ENCODE data around the gene OR5AC2.

The OR5AC2 gene, protein sequence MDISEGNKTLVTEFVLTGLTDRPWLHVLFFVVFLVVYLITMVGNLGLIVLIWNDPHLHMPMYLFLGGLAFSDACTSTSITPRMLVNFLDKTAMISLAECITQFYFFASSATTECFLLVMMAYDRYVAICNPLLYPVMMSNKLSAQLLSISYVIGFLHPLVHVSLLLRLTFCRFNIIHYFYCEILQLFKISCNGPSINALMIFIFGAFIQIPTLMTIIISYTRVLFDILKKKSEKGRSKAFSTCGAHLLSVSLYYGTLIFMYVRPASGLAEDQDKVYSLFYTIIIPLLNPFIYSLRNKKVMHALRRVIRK

DNA sequence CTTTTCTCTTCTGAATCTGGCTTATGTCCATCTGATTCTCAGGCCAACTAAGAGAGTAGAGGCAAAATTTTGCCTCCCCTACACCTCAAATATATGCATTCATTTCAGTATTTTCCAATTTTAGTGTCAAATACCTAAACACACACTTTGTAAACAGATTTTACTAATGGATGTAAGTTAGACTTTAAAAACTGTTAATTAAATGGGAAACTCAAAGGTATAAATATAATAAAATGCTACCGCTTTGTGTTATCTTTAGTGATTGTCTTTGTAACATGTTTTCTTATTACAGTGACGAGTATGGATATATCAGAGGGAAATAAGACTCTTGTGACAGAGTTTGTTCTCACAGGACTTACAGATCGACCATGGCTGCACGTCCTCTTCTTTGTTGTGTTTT, at the start of gene OR5AC2:
Gene OR5AC2, plus strand, starts transcription at position 301 of the 400 bp plus-strand sequence. Its CDS starts 0 bp downstream, at position 301.
- Histone ChIP-seq H3K9ac (ENCODE audit: low read depth, low read length) (no peak within 1 kb of the TSS), H3K4me1 (ENCODE audit: insufficient read depth, low read length) (no peaks in the 10 kb centered on the region), H3K36me3 (ENCODE audit: insufficient read depth, low read length) (no peaks in the 10 kb centered on the region), H3K9me3 (ENCODE audit: control insufficient read depth, insufficient read depth, low read length) (no peaks in the 10 kb centered on the region)

DNA sequence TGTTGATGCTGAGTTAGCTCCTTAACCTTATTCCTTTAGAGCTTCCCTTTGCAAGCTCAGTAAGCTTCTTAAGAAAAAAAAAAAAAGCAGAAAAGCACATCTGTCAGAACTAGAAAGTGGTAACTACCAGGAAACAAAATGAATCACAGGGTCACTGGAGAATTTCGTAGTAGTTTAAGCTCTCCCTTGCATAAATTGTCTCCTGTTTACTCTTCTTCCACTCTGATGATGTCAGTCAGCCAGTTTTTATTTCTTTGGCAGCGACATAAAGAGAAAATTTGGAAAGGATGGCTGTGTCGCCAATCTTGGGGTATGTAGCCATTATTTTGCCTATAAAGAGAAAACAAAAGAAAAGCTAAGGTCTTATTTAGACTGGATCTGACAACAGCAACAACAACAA, 48.7 kb upstream of the OR5AC2 start:
- no peaks in the 10 kb centered on the region for H3K9me3 ChIP-seq (ENCODE audit: control insufficient read depth, insufficient read depth, low read length)
- 0 out of 2 replicates have a peak, but pooled peaks cover 8% of the 10 kb centered on the region for H3K4me1 ChIP-seq (ENCODE audit: insufficient read depth, low read length)
- H3K36me3 ChIP-seq (ENCODE audit: insufficient read depth, low read length): no peaks in the 10 kb centered on the region
- H3K9ac ChIP-seq (ENCODE audit: low read depth, low read length): no peak overlapping the region

DNA sequence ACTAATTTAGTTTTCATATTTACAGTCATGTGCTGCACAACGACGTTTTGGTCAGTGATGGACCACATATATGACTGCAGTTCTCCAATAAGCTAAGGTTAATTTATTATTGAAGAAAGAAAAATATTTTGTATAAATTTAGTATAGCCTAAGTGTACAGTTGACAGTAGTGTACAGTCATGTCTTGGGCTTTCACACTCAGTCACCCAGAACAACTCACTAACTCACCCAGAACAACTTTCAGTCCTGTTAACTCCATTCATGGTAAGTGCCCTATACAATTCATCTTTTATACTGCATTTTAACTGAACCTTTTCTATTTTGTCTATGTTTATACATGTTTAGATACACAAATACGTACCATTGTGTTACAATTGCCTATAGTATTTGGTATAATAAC, 48.1 kb upstream of the OR5AC2 start:
- H3K9me3 ChIP-seq (ENCODE audit: control insufficient read depth, insufficient read depth, low read length): no peaks in the 10 kb centered on the region

DNA sequence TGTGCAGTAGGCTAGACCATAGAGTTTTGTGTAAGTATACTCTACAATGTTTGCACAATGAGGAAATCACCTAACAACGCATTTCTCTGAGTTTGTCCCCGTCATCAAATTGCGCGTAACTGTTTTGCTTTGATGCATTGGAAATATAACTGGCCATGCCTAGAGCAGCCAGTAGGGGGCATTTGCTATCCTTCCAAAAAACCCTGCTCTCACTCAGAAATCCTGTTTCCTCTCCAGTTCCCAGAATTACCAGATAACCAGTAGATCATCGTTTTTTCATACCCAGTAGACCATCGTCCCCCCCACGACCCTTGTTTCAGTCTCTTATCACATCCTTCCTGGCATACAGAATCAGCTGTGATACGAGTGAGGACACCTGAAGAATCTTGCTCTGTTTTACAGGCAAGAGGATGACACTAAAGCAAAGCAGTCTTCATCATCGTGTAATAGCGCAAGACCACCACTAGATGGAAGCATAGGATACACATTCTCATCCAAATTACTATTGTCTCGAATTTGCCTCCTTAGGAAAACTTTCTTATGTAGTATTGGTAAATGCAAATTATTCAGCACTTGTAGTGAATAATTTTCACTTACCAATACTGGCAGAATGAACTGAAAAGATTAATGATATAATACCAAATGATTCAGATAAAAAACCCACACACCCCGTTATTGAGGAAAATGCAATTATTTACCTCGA, 47.5 kb upstream of the OR5AC2 start:
- no peaks in the 10 kb centered on the region for H3K9me3 ChIP-seq (ENCODE audit: control insufficient read depth, insufficient read depth, low read length)
- 0 out of 2 replicates have a peak, but pooled peaks cover 5% of the 10 kb centered on the region for H3K4me1 ChIP-seq (ENCODE audit: insufficient read depth, low read length)
- no peaks in the 10 kb centered on the region for H3K36me3 ChIP-seq (ENCODE audit: insufficient read depth, low read length)
- H3K9ac ChIP-seq (ENCODE audit: low read depth, low read length): peak overlapping the region; percentile 53

More for the DNA sequence above, 48.1 kb upstream of the OR5AC2 start:
- 0 out of 2 replicates have a peak, but pooled peaks cover 6% of the 10 kb centered on the region for H3K4me1 ChIP-seq (ENCODE audit: insufficient read depth, low read length)
- H3K9ac ChIP-seq (ENCODE audit: low read depth, low read length): 0 out of 2 replicates have a peak overlapping the region, but pooled peaks have one; percentile 53
- no peaks in the 10 kb centered on the region for H3K36me3 ChIP-seq (ENCODE audit: insufficient read depth, low read length)

DNA sequence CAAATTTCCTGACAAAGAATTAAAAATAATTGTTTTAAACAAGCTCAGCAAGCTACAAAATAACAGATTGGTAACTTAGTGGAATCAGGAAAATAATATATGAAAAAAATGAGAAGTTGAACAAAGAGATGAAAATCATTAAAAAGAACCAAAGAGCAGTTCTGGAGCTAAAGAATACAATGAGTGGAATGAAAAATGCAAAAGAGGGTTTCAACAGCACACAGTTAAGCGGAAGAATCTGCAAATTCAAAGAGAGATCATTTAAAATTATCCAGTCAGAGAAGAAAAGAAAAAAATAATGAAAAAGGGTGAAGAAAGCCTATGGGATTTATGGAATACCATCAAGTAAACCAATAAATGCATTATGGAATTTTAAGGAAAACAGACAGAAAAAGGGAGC, 45.6 kb upstream of the OR5AC2 start:
- H3K4me1 ChIP-seq (ENCODE audit: insufficient read depth, low read length): no peaks in the 10 kb centered on the region
- H3K9ac ChIP-seq (ENCODE audit: low read depth, low read length): no peak overlapping the region
- H3K36me3 ChIP-seq (ENCODE audit: insufficient read depth, low read length): no peaks in the 10 kb centered on the region
- no peaks in the 10 kb centered on the region for H3K9me3 ChIP-seq (ENCODE audit: control insufficient read depth, insufficient read depth, low read length)

DNA sequence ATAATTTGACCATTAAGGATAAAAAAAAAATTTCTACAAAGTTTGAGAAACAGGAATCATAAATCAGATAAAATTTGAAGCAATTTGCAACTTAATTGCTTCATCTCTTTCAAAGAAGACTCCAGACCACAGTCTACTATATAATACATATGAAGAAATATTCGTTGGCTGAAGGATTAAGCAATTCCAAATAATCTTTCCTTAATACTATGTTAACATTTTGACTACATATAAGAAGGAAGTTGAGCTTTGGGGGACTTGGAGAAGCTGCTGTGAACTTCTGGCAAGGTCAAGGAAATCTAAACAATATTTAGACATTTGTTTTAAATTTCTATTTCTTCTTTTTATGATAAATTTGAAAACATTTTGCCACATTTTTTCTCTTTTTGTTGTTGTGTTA, 38.4 kb upstream of the OR5AC2 start:
- H3K9ac ChIP-seq (ENCODE audit: low read depth, low read length): no peak overlapping the region
- no peaks in the 10 kb centered on the region for H3K36me3 ChIP-seq (ENCODE audit: insufficient read depth, low read length)
- H3K9me3 ChIP-seq (ENCODE audit: control insufficient read depth, insufficient read depth, low read length): no peaks in the 10 kb centered on the region
- H3K4me1 ChIP-seq (ENCODE audit: insufficient read depth, low read length): no peaks in the 10 kb centered on the region

DNA sequence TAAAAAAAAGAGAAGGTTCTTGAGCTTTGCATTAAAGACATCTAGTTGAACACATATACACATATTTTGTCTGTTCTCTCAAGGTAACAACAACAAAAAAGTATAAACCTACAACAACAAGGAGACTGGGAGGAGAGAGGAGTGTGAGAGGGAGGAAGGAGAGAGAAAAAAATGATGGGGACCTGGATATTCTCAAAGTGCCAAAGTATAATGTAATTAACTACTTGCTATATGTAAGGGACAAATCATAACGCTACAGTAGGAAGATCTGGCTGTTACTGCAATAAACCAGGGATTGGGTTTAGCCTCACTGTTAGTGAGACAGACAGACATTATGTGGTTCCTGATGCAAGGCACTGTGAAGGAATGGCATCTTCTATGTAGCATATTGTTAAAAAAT, 37.7 kb upstream of the OR5AC2 start:
- Histone ChIP-seq H3K9ac (ENCODE audit: low read depth, low read length) (no peak overlapping the region), H3K9me3 (ENCODE audit: control insufficient read depth, insufficient read depth, low read length) (no peaks in the 10 kb centered on the region), H3K4me1 (ENCODE audit: insufficient read depth, low read length) (no peaks in the 10 kb centered on the region), H3K36me3 (ENCODE audit: insufficient read depth, low read length) (no peaks in the 10 kb centered on the region)

DNA sequence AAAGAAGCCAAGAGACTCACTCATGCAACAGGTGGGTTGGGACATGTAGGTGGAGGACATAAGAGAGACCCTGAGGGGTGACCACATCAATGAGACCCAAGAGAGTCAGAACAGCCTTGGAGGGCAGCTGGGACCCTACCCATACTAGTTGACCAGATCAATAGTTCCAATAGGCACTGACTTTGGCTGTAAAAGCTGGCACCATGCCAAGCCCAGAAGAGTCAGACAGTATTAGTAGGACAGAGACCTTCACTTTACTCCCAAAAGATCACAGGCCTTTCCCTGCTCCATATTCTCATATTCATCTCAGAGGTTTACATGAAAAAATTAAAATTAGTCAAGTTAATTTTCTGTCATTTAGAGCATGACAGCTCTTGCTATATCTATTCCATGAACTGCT, 30.9 kb upstream of the OR5AC2 start:
- H3K9ac ChIP-seq (ENCODE audit: low read depth, low read length): no peak overlapping the region
- H3K9me3 ChIP-seq (ENCODE audit: control insufficient read depth, insufficient read depth, low read length): 0 out of 2 replicates have a peak, but pooled peaks cover 5% of the 10 kb centered on the region
- no peaks in the 10 kb centered on the region for H3K4me1 ChIP-seq (ENCODE audit: insufficient read depth, low read length)
- H3K36me3 ChIP-seq (ENCODE audit: insufficient read depth, low read length): no peaks in the 10 kb centered on the region

DNA sequence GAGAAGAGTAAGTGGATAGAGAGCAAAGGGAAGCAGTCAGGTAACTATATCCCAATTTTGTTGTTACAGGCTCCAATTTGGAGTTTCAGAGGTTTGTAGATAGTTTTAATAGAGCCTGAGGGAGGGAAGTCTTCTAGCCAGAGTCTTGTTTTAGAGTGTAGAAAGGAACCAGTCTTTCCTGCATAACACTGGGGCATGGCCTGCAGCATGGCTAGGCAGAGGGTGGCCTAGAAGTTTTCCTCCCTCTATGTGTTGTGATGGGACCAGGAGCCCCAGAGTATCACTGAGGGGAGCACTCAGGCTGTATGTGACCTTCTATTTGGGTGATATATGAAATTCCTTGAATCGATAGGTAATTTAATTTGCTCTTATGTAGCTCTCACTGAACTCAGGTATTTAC, 29.3 kb upstream of the OR5AC2 start:
- 0 out of 2 replicates have a peak, but pooled peaks cover 5% of the 10 kb centered on the region for H3K9me3 ChIP-seq (ENCODE audit: control insufficient read depth, insufficient read depth, low read length)
- no peaks in the 10 kb centered on the region for H3K36me3 ChIP-seq (ENCODE audit: insufficient read depth, low read length)

DNA sequence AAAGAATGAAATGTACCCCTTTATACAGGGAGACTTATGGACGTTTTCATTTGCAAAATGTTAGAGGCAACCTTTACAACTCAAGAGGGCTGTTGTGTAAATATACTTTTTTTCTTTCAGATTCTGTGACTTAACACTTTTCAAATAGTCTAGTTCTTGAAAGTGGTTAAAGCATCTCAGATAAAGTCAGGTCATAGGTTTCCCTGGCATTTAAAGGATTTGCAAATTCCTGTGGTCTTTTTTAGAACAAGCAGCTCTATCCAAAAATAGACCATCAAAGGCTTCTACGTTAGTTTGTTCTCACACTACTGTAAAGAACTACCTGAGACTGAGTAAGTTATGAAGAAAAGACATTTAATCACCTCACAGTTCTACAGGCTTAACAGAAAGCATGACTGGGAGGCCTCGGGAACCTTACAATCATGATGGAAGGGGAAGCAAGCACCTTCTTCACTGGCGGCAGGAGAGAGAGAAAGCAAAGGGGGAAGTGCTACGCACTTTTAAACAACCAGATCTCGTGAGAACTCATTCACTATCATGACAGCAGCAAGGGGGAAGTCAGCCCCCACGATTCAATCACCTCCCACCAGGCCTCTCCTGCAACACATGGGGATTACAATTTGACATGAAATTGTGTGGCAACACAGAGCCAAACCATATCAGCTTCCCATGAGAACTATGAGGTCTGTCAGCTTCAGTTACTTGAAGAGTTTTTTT, 28.6 kb upstream of the OR5AC2 start:
- no peaks in the 10 kb centered on the region for H3K36me3 ChIP-seq (ENCODE audit: insufficient read depth, low read length)

More for the DNA sequence above, 29.3 kb upstream of the OR5AC2 start:
- Histone ChIP-seq H3K4me1 (ENCODE audit: insufficient read depth, low read length) (no peaks in the 10 kb centered on the region), H3K9ac (ENCODE audit: low read depth, low read length) (no peak overlapping the region)

DNA sequence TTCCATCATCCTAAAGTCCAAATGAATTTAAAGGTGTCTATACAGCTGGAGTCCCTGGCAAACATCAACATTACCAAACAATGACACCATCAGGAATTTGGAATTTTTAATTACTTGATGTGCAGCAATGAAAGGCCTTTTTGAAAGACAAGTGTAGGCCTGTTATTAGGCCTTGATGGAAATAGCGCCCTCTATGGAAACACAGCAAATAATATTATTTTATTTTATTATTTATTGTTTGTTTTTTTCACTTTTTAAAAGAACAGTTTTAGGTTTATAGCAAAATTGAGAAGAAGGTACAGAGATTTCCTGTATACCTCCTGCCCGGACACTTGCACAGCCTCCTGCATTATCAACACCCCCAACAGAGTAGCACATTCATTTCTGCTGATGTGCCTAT, 18.1 kb upstream of the OR5AC2 start:
- Histone ChIP-seq H3K9ac (ENCODE audit: low read depth, low read length) (no peak overlapping the region), H3K36me3 (ENCODE audit: insufficient read depth, low read length) (no peaks in the 10 kb centered on the region), H3K4me1 (ENCODE audit: insufficient read depth, low read length) (no peaks in the 10 kb centered on the region), H3K9me3 (ENCODE audit: control insufficient read depth, insufficient read depth, low read length) (no peaks in the 10 kb centered on the region)

More for the DNA sequence above, 28.6 kb upstream of the OR5AC2 start:
- Histone ChIP-seq H3K4me1 (ENCODE audit: insufficient read depth, low read length) (no peaks in the 10 kb centered on the region), H3K9ac (ENCODE audit: low read depth, low read length) (no peak overlapping the region), H3K9me3 (ENCODE audit: control insufficient read depth, insufficient read depth, low read length) (0 out of 2 replicates have a peak, but pooled peaks cover 5% of the 10 kb centered on the region)

DNA sequence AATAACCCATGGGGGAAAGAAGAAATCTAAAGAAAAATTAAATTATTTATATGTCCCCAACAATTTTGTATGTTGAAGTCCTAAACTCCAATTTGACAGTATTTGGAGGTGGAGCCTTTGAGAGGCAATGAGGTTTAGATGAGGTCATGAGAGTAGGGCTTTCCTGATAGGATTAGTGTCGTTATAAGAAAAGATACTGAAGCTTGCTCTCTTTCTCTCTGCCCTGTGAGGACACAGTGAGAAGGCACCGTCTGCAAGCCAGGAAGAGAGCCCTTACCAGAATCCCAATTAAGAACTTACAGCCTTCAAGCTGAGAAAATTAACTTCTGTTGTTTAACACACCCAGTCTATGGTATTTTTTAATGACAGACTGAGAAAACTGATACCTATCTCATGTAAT, 16.1 kb upstream of the OR5AC2 start:
- Histone ChIP-seq H3K4me1 (ENCODE audit: insufficient read depth, low read length) (no peaks in the 10 kb centered on the region), H3K9me3 (ENCODE audit: control insufficient read depth, insufficient read depth, low read length) (no peaks in the 10 kb centered on the region), H3K36me3 (ENCODE audit: insufficient read depth, low read length) (no peaks in the 10 kb centered on the region), H3K9ac (ENCODE audit: low read depth, low read length) (no peak overlapping the region)

DNA sequence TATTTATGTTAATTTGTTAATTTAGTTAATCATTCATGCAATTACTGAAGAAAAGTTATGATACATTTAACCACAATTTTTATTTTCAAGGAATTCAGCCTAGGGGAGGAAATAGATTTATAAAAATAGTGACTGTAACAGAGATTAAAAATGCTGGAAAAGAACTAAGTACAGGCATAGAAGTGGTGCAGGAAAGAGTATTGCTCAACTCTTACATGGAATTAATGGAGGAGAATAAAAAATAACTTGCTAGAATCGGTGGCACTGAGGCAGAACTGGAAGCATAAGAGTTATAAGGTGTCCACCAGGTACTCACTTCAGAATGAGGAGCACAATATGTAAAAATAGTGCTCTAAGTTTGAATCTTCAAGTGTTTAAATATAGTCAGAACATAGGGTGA, 13.5 kb upstream of the OR5AC2 start:
- Histone ChIP-seq H3K9me3 (ENCODE audit: control insufficient read depth, insufficient read depth, low read length) (no peaks in the 10 kb centered on the region), H3K36me3 (ENCODE audit: insufficient read depth, low read length) (no peaks in the 10 kb centered on the region), H3K9ac (ENCODE audit: low read depth, low read length) (no peak overlapping the region), H3K4me1 (ENCODE audit: insufficient read depth, low read length) (no peaks in the 10 kb centered on the region)

DNA sequence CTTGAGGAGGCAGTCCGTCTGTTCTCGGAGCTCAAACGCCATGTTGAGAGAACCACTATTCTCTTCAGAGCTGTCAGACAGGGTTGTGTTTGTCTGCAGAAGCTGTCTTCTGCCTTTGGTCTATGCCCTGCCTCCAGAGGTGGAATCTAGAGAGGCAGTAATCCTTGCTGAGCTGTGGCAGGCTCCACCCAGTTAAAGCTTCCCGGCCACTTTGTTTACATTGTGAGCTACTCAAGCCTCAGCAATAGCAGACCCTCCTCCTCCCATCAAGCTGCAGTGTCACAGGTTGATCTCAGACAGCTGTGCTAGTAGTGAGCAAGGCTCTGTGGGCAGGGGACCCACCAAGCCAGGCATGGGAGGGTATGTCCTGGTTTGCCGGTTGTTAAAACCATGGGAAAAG, 8.9 kb downstream of the OR5AC2 start:
- no peaks in the 10 kb centered on the region for H3K9me3 ChIP-seq (ENCODE audit: control insufficient read depth, insufficient read depth, low read length)
- H3K36me3 ChIP-seq (ENCODE audit: insufficient read depth, low read length): no peaks in the 10 kb centered on the region
- H3K4me1 ChIP-seq (ENCODE audit: insufficient read depth, low read length): no peaks in the 10 kb centered on the region
- no peak overlapping the region for H3K9ac ChIP-seq (ENCODE audit: low read depth, low read length)
